Thyroid gland (tissue), 4 donors: ENCODE results near the gene ATL1.

Experiments used
- POLR2A ChIP-seq, 2 donors: fragments of 450-650 bp; IDR thresholded peaks; one replicate each; pipeline ENCODE4 v1.6.1; 2017; ENCODE audit warnings: antibody characterized with exemption in 2 of 2, mild to moderate bottlenecking in 2 of 2, moderate library complexity in 1 of 2
- TF ChIP-seq, protein P1 (sequence below), 6 experiments: fragments of 200-600 bp in 3 of 6; fragments of 450-650 bp in 3 of 6; sonication (generic) in 3 of 6; IDR thresholded peaks; one replicate each; pipeline ENCODE4 v1.5.1; 2016 to 2019; ENCODE audit warnings: antibody characterized with exemption in 6 of 6, mild to moderate bottlenecking in 2 of 6, inconsistent platforms in 1 of 6, moderate library complexity in 1 of 6

DNA sequence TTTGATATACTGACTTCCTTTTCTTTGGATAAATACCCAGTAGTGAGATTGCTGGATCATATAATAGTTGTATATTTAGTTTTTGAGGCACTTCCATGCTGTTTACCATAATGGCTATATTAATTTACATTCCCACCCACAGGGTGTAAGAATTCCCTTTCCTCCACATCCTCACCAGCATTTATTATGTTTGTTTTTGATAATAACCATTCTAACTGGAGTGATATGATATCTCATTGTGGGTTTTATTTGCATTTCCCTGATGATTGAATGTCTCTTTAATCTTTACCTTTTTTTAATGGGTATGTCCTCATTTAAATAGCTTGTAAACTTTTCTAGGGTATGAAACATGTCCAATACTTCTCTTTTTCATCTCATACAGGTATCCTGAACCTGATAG lies 119.7 kb downstream of the ATL1 start:
- TF ChIP-seq, protein P1, sequence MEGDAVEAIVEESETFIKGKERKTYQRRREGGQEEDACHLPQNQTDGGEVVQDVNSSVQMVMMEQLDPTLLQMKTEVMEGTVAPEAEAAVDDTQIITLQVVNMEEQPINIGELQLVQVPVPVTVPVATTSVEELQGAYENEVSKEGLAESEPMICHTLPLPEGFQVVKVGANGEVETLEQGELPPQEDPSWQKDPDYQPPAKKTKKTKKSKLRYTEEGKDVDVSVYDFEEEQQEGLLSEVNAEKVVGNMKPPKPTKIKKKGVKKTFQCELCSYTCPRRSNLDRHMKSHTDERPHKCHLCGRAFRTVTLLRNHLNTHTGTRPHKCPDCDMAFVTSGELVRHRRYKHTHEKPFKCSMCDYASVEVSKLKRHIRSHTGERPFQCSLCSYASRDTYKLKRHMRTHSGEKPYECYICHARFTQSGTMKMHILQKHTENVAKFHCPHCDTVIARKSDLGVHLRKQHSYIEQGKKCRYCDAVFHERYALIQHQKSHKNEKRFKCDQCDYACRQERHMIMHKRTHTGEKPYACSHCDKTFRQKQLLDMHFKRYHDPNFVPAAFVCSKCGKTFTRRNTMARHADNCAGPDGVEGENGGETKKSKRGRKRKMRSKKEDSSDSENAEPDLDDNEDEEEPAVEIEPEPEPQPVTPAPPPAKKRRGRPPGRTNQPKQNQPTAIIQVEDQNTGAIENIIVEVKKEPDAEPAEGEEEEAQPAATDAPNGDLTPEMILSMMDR (IDR thresholded peaks at IDR 0.05) = no peak
- no peak for TF ChIP-seq POLR2A (IDR thresholded peaks at IDR 0.05)
